Keratinocyte (primary cell): ENCODE measurements around the gene TBC1D8. TPM values are rescaled to one million over a fixed set of nuclear protein-coding genes. Genes with fewer than 3 reads are reported as not detected.

Source experiments
- DNase-seq: peaks from one replicate; pipeline ENCODE4 v3.0.0-alpha.2; 2011; ENCODE audit warnings: low read depth, missing footprints, low spot score
- FAIRE-seq: peaks from 2 replicates; lab custom pipeline; 2011; peaks lifted over from hg19 to GRCh38; lab: Jason Lieb, UNC
- H2AFZ ChIP-seq: 2 replicates; pipeline ENCODE4 v1.6.0; 2012; ENCODE audit warnings: low read length, control low read depth, inconsistent platforms; ENCODE audit not compliant: control insufficient read depth
- H3K27ac ChIP-seq: 2 replicates; pipeline ENCODE4 v1.5.1; 2011; ENCODE audit warnings: low read length; ENCODE audit not compliant: control insufficient read depth, insufficient read depth
- H3K27me3 ChIP-seq: 3 replicates; pipeline ENCODE4 v1.6.0; 2011; ENCODE audit warnings: low read length; ENCODE audit not compliant: control insufficient read depth, insufficient read depth; ENCODE audit errors: extremely low read depth
- H3K36me3 ChIP-seq, 2 experiments: 2 replicates in 1 of 2; 3 replicates in 1 of 2; pipeline ENCODE4 v1.5.1; 2011; ENCODE audit warnings: low read length in 2 of 2, mild to moderate bottlenecking in 1 of 2; ENCODE audit not compliant: control insufficient read depth in 2 of 2, insufficient read depth in 2 of 2; ENCODE audit errors: extremely low read depth in 1 of 2
- H3K4me1 ChIP-seq: 3 replicates; pipeline ENCODE4 v1.5.1; 2011; ENCODE audit warnings: low read length; ENCODE audit not compliant: control insufficient read depth, insufficient read depth; ENCODE audit errors: extremely low read depth
- H3K4me2 ChIP-seq: 3 replicates; pipeline ENCODE4 v1.6.0; 2011; ENCODE audit warnings: low read depth, low read length; ENCODE audit not compliant: control insufficient read depth, insufficient read depth; ENCODE audit errors: extremely low read depth
- H3K4me3 ChIP-seq, 3 experiments: fragments of 200-600 bp in 1 of 3; sonication (generic) in 1 of 3; 2 replicates in 2 of 3; 3 replicates in 1 of 3; pipeline ENCODE4 v1.5.1; 2011 to 2016; ENCODE audit warnings: low read length in 3 of 3, mild to moderate bottlenecking in 3 of 3, control low read depth in 2 of 3, inconsistent platforms in 1 of 3, low read depth in 1 of 3, mixed read lengths in 1 of 3, mixed run types in 1 of 3, moderate library complexity in 1 of 3; ENCODE audit not compliant: control insufficient read depth in 2 of 3, insufficient read depth in 2 of 3; ENCODE audit errors: extremely low read depth in 1 of 3
- H3K79me2 ChIP-seq: 2 replicates; pipeline ENCODE4 v1.6.0; 2012; ENCODE audit warnings: low read length; ENCODE audit not compliant: control insufficient read depth, insufficient read depth
- H3K9ac ChIP-seq: 3 replicates; pipeline ENCODE4 v1.6.0; 2011; ENCODE audit warnings: low read length; ENCODE audit not compliant: control insufficient read depth, insufficient read depth; ENCODE audit errors: extremely low read depth
- H3K9me1 ChIP-seq: 3 replicates; pipeline ENCODE4 v1.6.0; 2011; ENCODE audit warnings: low read length; ENCODE audit not compliant: control insufficient read depth, insufficient read depth; ENCODE audit errors: extremely low read depth
- H3K9me3 ChIP-seq: 2 replicates; pipeline ENCODE4 v1.5.1; 2012; ENCODE audit warnings: low read depth, low read length; ENCODE audit not compliant: control insufficient read depth
- H4K20me1 ChIP-seq: 3 replicates; pipeline ENCODE4 v1.6.0; 2011; ENCODE audit warnings: low read length; ENCODE audit not compliant: control insufficient read depth, insufficient read depth; ENCODE audit errors: extremely low read depth
- CTCF ChIP-seq, 3 experiments: IDR thresholded peaks in 1 of 3; conservative IDR thresholded peaks in 1 of 3; optimal IDR thresholded peaks in 1 of 3; 2 replicates in 2 of 3; 3 replicates in 1 of 3; pipeline versions ENCODE3 to v1.5.1; 2011; ENCODE audit warnings: low read length in 3 of 3, mild to moderate bottlenecking in 3 of 3, moderate library complexity in 2 of 3, control low read depth in 1 of 3, inconsistent platforms in 1 of 3; ENCODE audit not compliant: insufficient read depth in 2 of 3; ENCODE audit errors: extremely low read depth in 1 of 3
- EZH2 ChIP-seq: IDR thresholded peaks from one replicate; pipeline ENCODE4 v1.6.1; 2012; ENCODE audit warnings: inconsistent platforms, mild to moderate bottlenecking, low read length, moderate library complexity
- dilution Hi-C: fragments of 300-500 bp; cut with MboI; formaldehyde crosslinking; loops from one replicate; pipeline ENCODE4 v1.7.0; 2020; ENCODE audit warnings: low sequenced_read_pairs; ENCODE audit not compliant: extremely low pct_ligation_motif_present
- polyA plus RNA-seq, 5 experiments: library from polyadenylated mRNA; depleted of rRNA in 3 of 5; stranded (reverse) in 3 of 5; stranded (forward) in 1 of 5; unstranded in 1 of 5; fragments of >200 nt; gene quantifications; 1 replicate in 1 of 5; 2 replicates in 3 of 5; 3 replicates in 1 of 5; pipeline versions ENCODE4 v1.2.1 to v1.2.3, GENCODE V29; 2011 to 2012; ENCODE audit warnings: missing spikeins in 2 of 5, low read depth in 1 of 5, low replicate concordance in 1 of 5

Gene TBC1D8
- polyA plus RNA-seq, 1 donor (not counting 4 experiments of a cell fraction or from before 2014, with no cell fraction given): 13.8 TPM

- H3K4me2 ChIP-seq: peak overlapping the region; percentile 94
- TF ChIP-seq EZH2 (no peak), CTCF (optimal IDR thresholded peaks at IDR 0.05 in 1 of 3, IDR thresholded peaks at IDR 0.05 in 1 of 3, conservative IDR thresholded peaks at IDR 0.05 in 1 of 3; ENCODE audit: extremely low read depth in 1 of 3, insufficient read depth in 2 of 3, low read length in 3 of 3) (no peak)
- dilution Hi-C loops: no loop called here
- peak overlapping the region; percentile 70 to 84 (median 76) for H3K4me3 ChIP-seq
- no peak overlapping the region for H2AFZ ChIP-seq
- no peaks in the 10 kb centered on the region for H3K9me3 ChIP-seq
- DNase-seq: no peak
- peaks cover 6% of the 10 kb centered on the region for H4K20me1 ChIP-seq
- peaks cover 53% of the 10 kb centered on the region for H3K79me2 ChIP-seq
- H3K9me1 ChIP-seq: peaks cover 3% of the 10 kb centered on the region
- H3K27me3 ChIP-seq: no peaks in the 10 kb centered on the region
- peak overlapping the region; percentile 84 for H3K9ac ChIP-seq
- H3K4me1 ChIP-seq: peaks cover 49% of the 10 kb centered on the region
- peak; percentile 43 for FAIRE-seq
- peak overlapping the region; percentile 70 for H3K27ac ChIP-seq
- H3K36me3 ChIP-seq: no peaks in the 10 kb centered on the region
Observed at GRCh38 chr2:101149241-101150192, 1.7 kb downstream of the TBC1D8 start.

DNA sequence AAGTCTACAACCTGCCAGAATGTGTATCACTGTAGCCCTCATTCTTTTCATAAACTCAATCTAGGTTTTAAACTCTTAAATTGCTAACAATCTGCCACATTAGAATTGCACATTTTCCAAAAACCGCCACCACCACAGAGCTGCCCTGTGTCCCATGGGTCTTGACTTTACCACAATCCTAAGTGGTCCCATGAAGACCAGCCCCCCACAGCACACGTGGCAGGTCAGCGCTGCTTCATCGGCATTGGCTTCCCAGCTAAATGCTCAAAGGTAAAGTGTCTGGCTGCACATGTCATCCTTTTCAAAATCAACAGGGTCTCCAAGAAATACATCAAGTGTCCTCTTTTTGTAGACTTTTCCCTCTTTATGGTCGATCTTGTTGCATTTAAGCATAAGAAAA, 2.4 kb downstream of the TBC1D8 start:
- Histone ChIP-seq H2AFZ (no peak overlapping the region), H3K4me2 (peak overlapping the region; percentile 94), H3K4me3 (peak overlapping the region in 1 of 3 experiments; percentile 24), H3K9me3 (no peaks in the 10 kb centered on the region), H3K36me3 (no peaks in the 10 kb centered on the region), H4K20me1 (peaks cover 6% of the 10 kb centered on the region), H3K9ac (no peak overlapping the region), H3K79me2 (peaks cover 59% of the 10 kb centered on the region), H3K4me1 (peaks cover 49% of the 10 kb centered on the region), H3K27me3 (no peaks in the 10 kb centered on the region), H3K9me1 (peaks cover 3% of the 10 kb centered on the region), H3K27ac (no peak overlapping the region)
- dilution Hi-C loops: no loop called here
- FAIRE-seq: no peak
- TF ChIP-seq CTCF (optimal IDR thresholded peaks at IDR 0.05 in 1 of 3, IDR thresholded peaks at IDR 0.05 in 1 of 3, conservative IDR thresholded peaks at IDR 0.05 in 1 of 3; ENCODE audit: extremely low read depth in 1 of 3, insufficient read depth in 2 of 3, low read length in 3 of 3) (no peak), EZH2 (no peak)
- DNase-seq: no peak
